ENCODE measurements around the gene BTBD10. TPM values are rescaled to one million over a fixed set of nuclear protein-coding genes. Genes with fewer than 3 reads are reported as not detected.

The BTBD10 gene
- total RNA-seq = 60.7 and 70.7 TPM in 2 replicates

DNA sequence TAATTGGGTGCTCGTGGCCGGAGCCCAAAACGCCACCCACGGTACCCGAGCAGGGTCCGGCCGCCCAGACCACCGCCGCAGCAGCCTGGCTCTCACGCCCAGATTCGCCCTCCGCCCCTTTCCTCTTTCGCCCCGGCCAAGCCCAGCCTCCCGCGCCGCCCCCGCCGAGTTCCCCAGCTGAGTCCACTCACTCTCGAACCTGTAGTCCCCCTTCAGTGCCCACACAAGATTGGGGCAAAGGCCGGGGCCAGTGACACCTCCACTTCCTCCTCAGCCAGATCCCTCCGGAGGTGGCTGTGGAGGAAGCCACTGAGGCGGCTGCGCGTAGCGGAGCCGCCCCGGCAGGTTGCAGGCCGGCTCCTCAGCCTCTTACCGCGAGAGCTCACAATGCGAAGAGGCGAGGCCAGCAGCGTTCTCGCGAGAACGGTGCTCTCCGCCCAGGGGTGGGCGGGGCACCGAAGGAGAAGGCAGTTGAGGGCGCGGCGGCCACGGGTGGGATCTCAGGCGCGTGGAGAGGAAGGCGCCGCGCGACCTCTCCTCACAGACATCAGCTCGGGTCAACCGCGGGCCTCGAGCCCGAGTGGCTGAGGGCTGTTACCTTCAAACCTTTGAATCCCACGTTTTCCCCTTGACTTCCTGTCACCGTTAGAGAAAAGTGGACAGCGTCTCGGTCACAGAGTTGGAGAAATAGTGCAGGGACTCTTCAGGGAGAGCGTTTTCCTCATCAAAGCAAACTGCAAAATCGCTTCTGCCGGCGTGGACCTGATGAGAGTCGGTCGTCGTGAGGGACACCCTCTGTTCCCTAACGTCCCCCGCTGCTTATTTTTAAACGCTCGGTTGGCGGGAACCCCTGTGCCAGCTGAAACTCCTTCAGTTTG lies at the start of gene BTBD10:
Gene BTBD10, minus strand, starts transcription at position 322 of the 878 bp plus-strand sequence. CDS start 18,098 bp downstream, outside the sequence.
- Histone ChIP-seq H3K36me3 (ENCODE audit: control insufficient read depth, insufficient read depth, low read length) (no peaks in the 10 kb centered on the region), H3K4me3 (ENCODE audit: low read depth, low read length) (peak within 1 kb of the TSS; percentile 97), H3K27me3 (ENCODE audit: control insufficient read depth, insufficient read depth, low read length) (no peaks in the 10 kb centered on the region)
- peak; percentile 75 for DNase-seq (ENCODE audit: low read depth)
- TF ChIP-seq CTCF (IDR thresholded peaks at IDR 0.05; ENCODE audit: insufficient read depth, low read length, poor library complexity, severe bottlenecking) = no peak

GRCh38 chr11:13503393-13503792 lies 40.4 kb upstream of the BTBD10 start:
- no peaks in the 10 kb centered on the region for H3K36me3 ChIP-seq (ENCODE audit: control insufficient read depth, insufficient read depth, low read length)

GRCh38 chr11:13502492-13502891 lies 39.5 kb upstream of the BTBD10 start:
- Histone ChIP-seq H3K27me3 (ENCODE audit: control insufficient read depth, insufficient read depth, low read length) (no peaks in the 10 kb centered on the region), H3K4me3 (ENCODE audit: low read depth, low read length) (no peak overlapping the region), H3K36me3 (ENCODE audit: control insufficient read depth, insufficient read depth, low read length) (no peaks in the 10 kb centered on the region)
- TF ChIP-seq CTCF (IDR thresholded peaks at IDR 0.05; ENCODE audit: insufficient read depth, low read length, poor library complexity, severe bottlenecking) = no peak
- DNase-seq (ENCODE audit: low read depth) = no peak

More at GRCh38 chr11:13503393-13503792, 40.4 kb upstream of the BTBD10 start:
- no peak for TF ChIP-seq CTCF (IDR thresholded peaks at IDR 0.05; ENCODE audit: insufficient read depth, low read length, poor library complexity, severe bottlenecking)
- no peak overlapping the region for H3K4me3 ChIP-seq (ENCODE audit: low read depth, low read length)
- no peak for DNase-seq (ENCODE audit: low read depth)
- no peaks in the 10 kb centered on the region for H3K27me3 ChIP-seq (ENCODE audit: control insufficient read depth, insufficient read depth, low read length)

GRCh38 chr11:13495929-13496328 lies 32.9 kb upstream of the BTBD10 start, which contains the start of gene PTH:
TSS of gene PTH (minus strand) at chr11:13495997. CDS start at chr11:13492855, 3,142 bp downstream.
- TF ChIP-seq CTCF (IDR thresholded peaks at IDR 0.05; ENCODE audit: insufficient read depth, low read length, poor library complexity, severe bottlenecking) = no peak
- Histone ChIP-seq H3K4me3 (ENCODE audit: low read depth, low read length) (no peak within 1 kb of the TSS), H3K27me3 (ENCODE audit: control insufficient read depth, insufficient read depth, low read length) (no peaks in the 10 kb centered on the region), H3K36me3 (ENCODE audit: control insufficient read depth, insufficient read depth, low read length) (no peaks in the 10 kb centered on the region)
- no peak for DNase-seq (ENCODE audit: low read depth)

- H3K4me3 ChIP-seq (ENCODE audit: low read depth, low read length) = no peak overlapping the region
- no peak for TF ChIP-seq CTCF (IDR thresholded peaks at IDR 0.05; ENCODE audit: insufficient read depth, low read length, poor library complexity, severe bottlenecking)
- DNase-seq (ENCODE audit: low read depth) = no peak
- H3K36me3 ChIP-seq (ENCODE audit: control insufficient read depth, insufficient read depth, low read length) = no peaks in the 10 kb centered on the region
- no peaks in the 10 kb centered on the region for H3K27me3 ChIP-seq (ENCODE audit: control insufficient read depth, insufficient read depth, low read length)
These were observed 31.0 kb upstream of the BTBD10 start for GRCh38 chr11:13494051-13494450.

All from kidney epithelial cell (primary cell).